Measurements from ENCODE around the gene PRSS8. TPM values are rescaled to one million over a fixed set of nuclear protein-coding genes. Genes with fewer than 3 reads are reported as not detected.

Gene PRSS8
- total RNA-seq, 1 donor from 2014 or later: not detected

DNA sequence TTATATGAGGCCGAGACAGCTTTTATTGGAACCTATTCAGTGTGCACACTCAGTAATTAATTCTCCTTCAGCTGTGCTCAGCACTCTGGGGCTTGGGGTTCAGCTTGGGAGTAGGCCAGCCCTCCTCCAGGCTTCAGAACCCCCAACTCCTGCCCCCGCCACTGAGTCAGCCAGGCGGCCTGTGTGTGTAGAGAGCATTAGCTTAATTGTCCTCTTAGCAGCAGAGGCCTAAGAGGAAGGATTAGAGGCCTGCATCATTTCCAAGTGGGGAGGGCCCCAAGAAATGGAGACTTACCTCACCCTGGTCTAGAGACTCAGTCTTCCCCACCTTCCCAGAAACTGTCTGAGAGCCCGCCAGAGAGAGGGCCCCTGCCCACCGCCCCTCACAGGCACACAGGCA, 47.6 kb downstream of the PRSS8 start:
- no peak for ATAC-seq
- intact Hi-C loops (cut with DNase I): no loop called here
- DNase-seq (ENCODE audit: low spot score): no peak

- DNase-seq (ENCODE audit: low spot score) (no peak), ATAC-seq (no peak)
- intact Hi-C loops (cut with DNase I): no loop called here
These were observed 48.0 kb downstream of the PRSS8 start for GRCh38 chr16:31087481-31087880.

- no peak for DNase-seq (ENCODE audit: low spot score)
- intact Hi-C loops (cut with DNase I): no loop called here
- ATAC-seq: no peak
These were observed 49.0 kb downstream of the PRSS8 start for GRCh38 chr16:31086629-31086906.

- no peak for ATAC-seq
- no peak for DNase-seq (ENCODE audit: low spot score)
- intact Hi-C loops (cut with DNase I): no loop called here
These were observed 49.5 kb downstream of the PRSS8 start for GRCh38 chr16:31085873-31086628.

- no peak for ATAC-seq
- DNase-seq (ENCODE audit: low spot score): no peak
- intact Hi-C loops (cut with DNase I): no loop called here
These were observed 50.1 kb downstream of the PRSS8 start for GRCh38 chr16:31085411-31085810.

- intact Hi-C loops (cut with DNase I): no loop called here
- ATAC-seq (no peak), DNase-seq (ENCODE audit: low spot score) (no peak)
These were observed 50.8 kb downstream of the PRSS8 start for GRCh38 chr16:31084584-31085302.

DNA sequence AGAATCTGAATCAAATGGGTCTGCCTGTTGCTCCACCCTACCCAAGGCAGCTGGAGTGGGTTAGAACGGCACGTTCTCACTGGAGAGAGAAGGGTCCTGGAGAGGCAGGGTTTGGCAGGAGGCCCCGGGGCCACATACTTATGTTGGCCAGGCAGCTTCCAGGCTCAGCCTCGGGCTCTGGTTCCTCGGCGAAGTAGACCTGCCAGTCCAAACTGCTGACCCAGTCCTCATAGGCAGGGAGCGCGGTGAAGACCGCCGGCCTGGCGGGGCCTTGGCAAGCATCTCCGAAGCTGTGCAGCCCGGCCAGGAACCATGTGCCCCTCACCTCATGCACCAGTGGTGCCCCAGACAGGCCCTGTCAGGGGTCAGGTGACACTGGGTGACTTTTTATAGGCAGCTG, 51.5 kb downstream of the PRSS8 start:
- intact Hi-C loops (cut with DNase I): no loop called here
- no peak for DNase-seq (ENCODE audit: low spot score)
- ATAC-seq: no peak

DNA sequence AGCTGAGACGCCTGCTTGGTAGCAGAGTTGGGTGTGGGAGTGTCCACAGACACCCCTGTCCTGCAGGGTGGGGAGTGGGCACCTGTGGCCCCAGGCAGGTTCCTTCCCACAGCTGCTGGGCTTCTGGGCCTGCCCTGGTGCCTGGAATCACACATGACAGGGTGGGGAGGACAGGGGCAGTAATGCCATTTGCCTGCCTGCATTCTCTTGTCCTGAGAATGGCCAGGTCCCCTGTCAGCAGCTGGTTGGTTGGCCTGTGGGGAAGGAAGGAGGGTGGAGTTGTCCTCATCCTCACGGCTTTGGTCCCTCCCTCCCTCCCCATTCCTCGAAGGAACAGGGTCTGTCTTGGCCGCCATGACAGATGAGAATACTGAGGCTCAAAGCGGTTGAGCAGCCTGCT, 52.0 kb downstream of the PRSS8 start:
- DNase-seq (ENCODE audit: low spot score) (no peak), ATAC-seq (no peak)
- intact Hi-C loops (cut with DNase I): no loop called here

DNA sequence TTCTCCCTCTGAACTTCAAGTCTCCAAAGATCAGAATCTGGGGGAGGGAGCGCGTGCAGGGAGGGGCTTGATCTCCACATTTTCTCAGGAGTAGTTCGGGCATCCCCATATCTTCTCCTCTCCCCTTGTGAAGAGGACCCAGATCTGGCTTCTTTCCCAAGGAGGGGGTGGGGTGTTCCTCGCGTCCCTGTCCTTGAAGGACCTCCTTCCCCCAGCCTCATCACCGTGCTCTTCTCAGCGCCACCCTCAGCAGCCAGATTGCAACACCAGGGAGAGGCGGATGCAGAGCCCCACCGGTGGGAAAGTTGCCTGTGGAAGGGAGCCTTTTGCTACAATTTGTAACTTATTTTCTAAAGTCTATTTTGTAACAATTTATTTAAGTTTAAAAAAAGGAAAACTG, 52.4 kb downstream of the PRSS8 start:
- DNase-seq (ENCODE audit: low spot score): no peak
- intact Hi-C loops (cut with DNase I): no loop called here
- ATAC-seq: no peak

GRCh38 chr16:31082368-31083045, 53.0 kb downstream of the PRSS8 start:
- ATAC-seq (no peak), DNase-seq (ENCODE audit: low spot score) (no peak)
- intact Hi-C loops (cut with DNase I): no loop called here

Other genes starting within 250 kb of the PRSS8 start
- 36.6 TPM for gene BCL7C, start 241.7 kb downstream of the PRSS8 start, total RNA-seq
- gene CTF1, start 239.1 kb downstream of the PRSS8 start, total RNA-seq: 13.3 TPM
- 13.1 TPM for gene FBXL19, start 212.2 kb downstream of the PRSS8 start, total RNA-seq
- 21.8 TPM for gene ORAI3, start 186.7 kb downstream of the PRSS8 start, total RNA-seq
- 17.8 TPM for gene SETD1A, start 178.0 kb downstream of the PRSS8 start, total RNA-seq
- gene HSD3B7, start 150.5 kb downstream of the PRSS8 start, total RNA-seq: 16.3 TPM
- 2.1 TPM for gene STX1B, start 125.1 kb downstream of the PRSS8 start, total RNA-seq
- 93.5 TPM for gene STX4, start 102.2 kb downstream of the PRSS8 start, total RNA-seq
- 6.8 TPM for gene ZNF668, start 61.5 kb downstream of the PRSS8 start, total RNA-seq
- 16.3 TPM for gene ZNF646, start 61.3 kb downstream of the PRSS8 start, total RNA-seq
- gene PRSS53, start 46.8 kb downstream of the PRSS8 start, total RNA-seq: 3.1 TPM
- gene VKORC1, start 40.9 kb downstream of the PRSS8 start, total RNA-seq: 65.0 TPM
- 35.0 TPM for gene BCKDK, start 27.3 kb downstream of the PRSS8 start, total RNA-seq
- 67.3 TPM for gene KAT8, start 18.1 kb downstream of the PRSS8 start, total RNA-seq
- gene PRSS36, start 14.3 kb upstream of the PRSS8 start, total RNA-seq: 4.3 TPM
- 259 TPM for gene FUS, start 44.4 kb upstream of the PRSS8 start, total RNA-seq
- gene PYCARD, start 67.0 kb upstream of the PRSS8 start, total RNA-seq: 20.3 TPM
- gene TRIM72, start 78.4 kb upstream of the PRSS8 start, total RNA-seq: 0.40 TPM
- gene PYDC1, start 81.4 kb upstream of the PRSS8 start, total RNA-seq: not detected
- 26.2 TPM for gene ITGAM, start 124.2 kb upstream of the PRSS8 start, total RNA-seq
- 41.1 TPM for gene ITGAX, start 219.4 kb upstream of the PRSS8 start, total RNA-seq